Tibial nerve (tissue), 4 donors: ENCODE results near the gene POLE4.

ENCODE experiments used
- EP300 ChIP-seq, 2 donors: sonication (generic); formaldehyde crosslinking; IDR thresholded peaks; one replicate each; pipeline ENCODE4 v1.6.1; 2017; ENCODE audit warnings: antibody characterized with exemption in 2 of 2, mild to moderate bottlenecking in 1 of 2
- POLR2A ChIP-seq, 2 donors: fragments of 450-650 bp; IDR thresholded peaks; one replicate each; pipeline ENCODE4 v1.6.1; 2017; ENCODE audit warnings: antibody characterized with exemption in 2 of 2, mild to moderate bottlenecking in 2 of 2, moderate library complexity in 2 of 2
- TF ChIP-seq, protein P1 (sequence below), 5 experiments: fragments of 200-600 bp in 3 of 5; fragments of 450-650 bp in 2 of 5; sonication (generic) in 3 of 5; IDR thresholded peaks; one replicate each; pipeline ENCODE4 v1.5.1; 2016 to 2019; ENCODE audit warnings: antibody characterized with exemption in 5 of 5, mild to moderate bottlenecking in 3 of 5, moderate library complexity in 2 of 5

DNA sequence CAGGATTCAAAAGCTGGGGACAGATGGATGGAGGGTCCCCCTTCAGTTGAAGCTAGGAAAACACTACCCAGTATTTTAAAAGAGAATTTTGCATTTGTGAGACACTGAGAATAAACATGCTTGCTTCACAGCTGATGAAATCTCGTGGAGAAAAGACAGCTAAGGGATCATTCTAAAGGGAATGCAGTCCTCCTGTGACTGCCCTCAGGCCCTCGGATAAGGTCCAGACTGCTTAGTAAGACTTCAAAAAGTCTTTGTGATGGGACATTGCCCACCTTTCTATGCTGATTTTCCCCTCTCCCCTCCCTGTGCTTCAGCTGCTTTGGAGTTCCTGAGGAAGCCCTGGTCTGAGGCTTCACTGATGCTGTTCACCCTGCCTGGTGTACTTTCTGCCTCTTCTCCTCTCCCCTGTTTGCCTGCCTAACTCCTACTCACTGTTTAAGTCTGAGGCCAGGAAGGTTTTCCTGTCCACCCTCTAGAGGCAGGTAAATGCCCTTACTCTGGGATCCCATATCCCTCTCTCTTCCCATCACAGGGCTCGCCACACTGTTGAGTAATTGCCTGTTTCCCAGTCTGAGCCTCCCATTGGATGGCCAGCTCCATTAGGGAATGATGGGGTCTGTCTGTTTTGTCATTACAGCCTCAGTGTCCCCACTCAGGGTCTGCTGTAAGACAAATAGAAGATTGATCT is 26.6 kb downstream of the POLE4 start:
- no peak for TF ChIP-seq POLR2A (IDR thresholded peaks at IDR 0.05)
- TF ChIP-seq, protein P1, sequence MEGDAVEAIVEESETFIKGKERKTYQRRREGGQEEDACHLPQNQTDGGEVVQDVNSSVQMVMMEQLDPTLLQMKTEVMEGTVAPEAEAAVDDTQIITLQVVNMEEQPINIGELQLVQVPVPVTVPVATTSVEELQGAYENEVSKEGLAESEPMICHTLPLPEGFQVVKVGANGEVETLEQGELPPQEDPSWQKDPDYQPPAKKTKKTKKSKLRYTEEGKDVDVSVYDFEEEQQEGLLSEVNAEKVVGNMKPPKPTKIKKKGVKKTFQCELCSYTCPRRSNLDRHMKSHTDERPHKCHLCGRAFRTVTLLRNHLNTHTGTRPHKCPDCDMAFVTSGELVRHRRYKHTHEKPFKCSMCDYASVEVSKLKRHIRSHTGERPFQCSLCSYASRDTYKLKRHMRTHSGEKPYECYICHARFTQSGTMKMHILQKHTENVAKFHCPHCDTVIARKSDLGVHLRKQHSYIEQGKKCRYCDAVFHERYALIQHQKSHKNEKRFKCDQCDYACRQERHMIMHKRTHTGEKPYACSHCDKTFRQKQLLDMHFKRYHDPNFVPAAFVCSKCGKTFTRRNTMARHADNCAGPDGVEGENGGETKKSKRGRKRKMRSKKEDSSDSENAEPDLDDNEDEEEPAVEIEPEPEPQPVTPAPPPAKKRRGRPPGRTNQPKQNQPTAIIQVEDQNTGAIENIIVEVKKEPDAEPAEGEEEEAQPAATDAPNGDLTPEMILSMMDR (IDR thresholded peaks at IDR 0.05) = no peak
- no peak for TF ChIP-seq EP300 (IDR thresholded peaks at IDR 0.05)
